Measurements from ENCODE around the gene ARHGEF19.

The ARHGEF19 gene

GRCh38 chr1:16230744-16231143 is 18.3 kb upstream of the ARHGEF19 start:
- H3K36me3 ChIP-seq (replicated peaks; ENCODE audit: low read depth, low read length) = no peaks in the 10 kb centered on the region
- H3K4me2 ChIP-seq (ENCODE audit: low read length) = no peak overlapping the region
- H3K9ac ChIP-seq (ENCODE audit: low read length) = no peak overlapping the region
- H3K79me2 ChIP-seq (ENCODE audit: low read length) = no peaks in the 10 kb centered on the region
- no peaks in the 10 kb centered on the region for H3K27me3 ChIP-seq (ENCODE audit: low read depth, low read length)
- no peak overlapping the region for H3K27ac ChIP-seq (ENCODE audit: low read length)
- H3K4me3 ChIP-seq (ENCODE audit: low read length) = no peak overlapping the region
- H3K9me3 ChIP-seq (ENCODE audit: insufficient read depth, low read length) = no peaks in the 10 kb centered on the region
- H2AFZ ChIP-seq (ENCODE audit: low read depth, low read length) = no peak overlapping the region
- no peaks in the 10 kb centered on the region for H3K4me1 ChIP-seq (ENCODE audit: low read length)
- H4K20me1 ChIP-seq (ENCODE audit: insufficient read depth, low read length) = no peaks in the 10 kb centered on the region
- TF ChIP-seq EZH2phosphoT487 (IDR thresholded peaks at IDR 0.05; ENCODE audit: low read depth) = no peak
- TF ChIP-seq CTCF (IDR thresholded peaks at IDR 0.05; ENCODE audit: low read depth, low read length) = no peak

GRCh38 chr1:16229976-16230740 is 17.7 kb upstream of the ARHGEF19 start:
- Histone ChIP-seq H2AFZ (ENCODE audit: low read depth, low read length) (no peak overlapping the region), H3K4me3 (ENCODE audit: low read length) (no peak overlapping the region), H3K27me3 (ENCODE audit: low read depth, low read length) (no peaks in the 10 kb centered on the region), H3K9ac (ENCODE audit: low read length) (no peak overlapping the region), H3K4me2 (ENCODE audit: low read length) (no peak overlapping the region), H4K20me1 (ENCODE audit: insufficient read depth, low read length) (no peaks in the 10 kb centered on the region), H3K9me3 (ENCODE audit: insufficient read depth, low read length) (no peaks in the 10 kb centered on the region), H3K4me1 (ENCODE audit: low read length) (no peaks in the 10 kb centered on the region), H3K27ac (ENCODE audit: low read length) (no peak overlapping the region), H3K79me2 (ENCODE audit: low read length) (no peaks in the 10 kb centered on the region), H3K36me3 (replicated peaks; ENCODE audit: low read depth, low read length) (no peaks in the 10 kb centered on the region)
- TF ChIP-seq CTCF (IDR thresholded peaks at IDR 0.05; ENCODE audit: low read depth, low read length) = no peak

DNA sequence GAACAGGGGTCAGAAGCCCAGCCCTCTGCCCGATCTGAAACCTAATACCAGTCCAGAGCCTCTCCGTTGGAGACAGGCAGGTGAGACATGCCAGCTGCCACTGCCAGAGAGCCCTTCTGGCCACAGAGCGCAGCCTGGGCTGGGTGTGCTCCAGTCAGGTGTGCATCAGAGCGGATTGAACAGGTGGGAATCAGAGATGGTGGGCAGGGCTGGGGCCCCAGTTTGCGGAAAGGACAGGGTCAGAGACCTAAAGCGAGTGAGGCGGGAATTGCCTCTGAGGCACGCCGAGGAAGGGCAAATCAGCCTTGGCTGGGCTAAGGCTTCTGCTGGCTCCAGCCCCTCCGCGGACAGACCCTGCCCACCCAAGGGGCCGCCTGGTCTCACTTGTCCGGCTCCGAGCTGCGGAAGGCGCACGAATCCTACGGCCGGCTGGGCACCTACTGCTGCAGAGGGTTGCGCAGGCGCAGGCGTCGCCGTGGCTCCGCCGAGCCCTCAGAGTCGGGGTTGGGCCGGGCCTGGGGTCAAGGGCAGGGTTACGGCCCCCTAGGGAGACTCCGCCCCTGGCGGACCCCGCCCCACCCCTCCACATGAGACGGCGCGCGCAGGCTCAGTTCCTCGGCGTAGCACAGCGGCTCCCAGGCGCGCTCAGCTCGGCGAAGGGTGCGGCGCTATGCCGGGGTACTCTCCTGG is 14.2 kb upstream of the ARHGEF19 start:
- Histone ChIP-seq H3K9me3 (ENCODE audit: insufficient read depth, low read length) (no peaks in the 10 kb centered on the region), H3K4me1 (ENCODE audit: low read length) (no peaks in the 10 kb centered on the region), H3K9ac (ENCODE audit: low read length) (no peak overlapping the region), H3K4me3 (ENCODE audit: low read length) (no peak overlapping the region), H4K20me1 (ENCODE audit: insufficient read depth, low read length) (no peaks in the 10 kb centered on the region), H3K27ac (ENCODE audit: low read length) (no peak overlapping the region), H2AFZ (ENCODE audit: low read depth, low read length) (no peak overlapping the region), H3K79me2 (ENCODE audit: low read length) (no peaks in the 10 kb centered on the region), H3K27me3 (ENCODE audit: low read depth, low read length) (no peaks in the 10 kb centered on the region), H3K36me3 (replicated peaks; ENCODE audit: low read depth, low read length) (no peaks in the 10 kb centered on the region), H3K4me2 (ENCODE audit: low read length) (no peak overlapping the region)
- no peak for TF ChIP-seq CTCF (IDR thresholded peaks at IDR 0.05; ENCODE audit: low read depth, low read length)
- TF ChIP-seq EZH2phosphoT487 (IDR thresholded peaks at IDR 0.05; ENCODE audit: low read depth) = no peak

DNA sequence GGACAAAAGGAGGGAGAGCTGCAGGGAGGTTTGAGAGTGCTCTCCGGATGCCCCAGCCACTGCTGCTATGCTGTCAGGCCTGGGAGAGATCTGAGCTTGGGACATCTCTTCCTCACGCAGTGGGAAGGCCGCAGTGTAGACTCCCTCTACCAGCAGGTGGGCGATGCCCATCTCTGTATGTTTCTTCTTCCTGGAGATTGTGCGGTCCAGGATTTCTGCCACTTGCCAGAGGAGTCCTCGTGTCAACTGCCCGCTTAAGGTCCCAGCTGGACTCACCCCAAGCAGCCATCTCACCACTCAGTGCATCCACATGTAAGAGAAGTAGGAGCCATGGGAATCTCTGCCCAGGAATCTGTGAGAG is 13.7 kb upstream of the ARHGEF19 start:
- Histone ChIP-seq H4K20me1 (ENCODE audit: insufficient read depth, low read length) (no peaks in the 10 kb centered on the region), H3K4me2 (ENCODE audit: low read length) (no peak overlapping the region), H3K36me3 (replicated peaks; ENCODE audit: low read depth, low read length) (no peaks in the 10 kb centered on the region), H3K4me3 (ENCODE audit: low read length) (no peak overlapping the region), H3K79me2 (ENCODE audit: low read length) (no peaks in the 10 kb centered on the region), H2AFZ (ENCODE audit: low read depth, low read length) (no peak overlapping the region), H3K27me3 (ENCODE audit: low read depth, low read length) (no peaks in the 10 kb centered on the region), H3K4me1 (ENCODE audit: low read length) (no peaks in the 10 kb centered on the region), H3K9ac (ENCODE audit: low read length) (no peak overlapping the region), H3K27ac (ENCODE audit: low read length) (no peak overlapping the region), H3K9me3 (ENCODE audit: insufficient read depth, low read length) (no peaks in the 10 kb centered on the region)
- TF ChIP-seq CTCF (IDR thresholded peaks at IDR 0.05; ENCODE audit: low read depth, low read length) = no peak
- no peak for TF ChIP-seq EZH2phosphoT487 (IDR thresholded peaks at IDR 0.05; ENCODE audit: low read depth)

Measured in OCI-LY3 (cell line).